Hindlimb muscle (tissue), 1 donor: ENCODE results near the gene OGDH. TPM values are rescaled to one million over a fixed set of nuclear protein-coding genes. Genes with fewer than 3 reads are reported as not detected.
"Not testable (repeated sequence)": the region's sequence is repeated elsewhere in the genome, so short reads cannot be mapped to it uniquely, and the experiment has no call there.

Experiments used
- DNase-seq: peaks from one replicate; pipeline ENCODE4 v3.0.0-alpha.2; 2013
- polyA plus RNA-seq: library from polyadenylated mRNA; unstranded; fragments of 120-200 nt; gene quantifications from one replicate; pipeline ENCODE4 v1.2.1, GENCODE V29; 2013; ENCODE audit not compliant: insufficient read length

Gene OGDH
- polyA plus RNA-seq, 1 donor = 66.4 TPM

DNA sequence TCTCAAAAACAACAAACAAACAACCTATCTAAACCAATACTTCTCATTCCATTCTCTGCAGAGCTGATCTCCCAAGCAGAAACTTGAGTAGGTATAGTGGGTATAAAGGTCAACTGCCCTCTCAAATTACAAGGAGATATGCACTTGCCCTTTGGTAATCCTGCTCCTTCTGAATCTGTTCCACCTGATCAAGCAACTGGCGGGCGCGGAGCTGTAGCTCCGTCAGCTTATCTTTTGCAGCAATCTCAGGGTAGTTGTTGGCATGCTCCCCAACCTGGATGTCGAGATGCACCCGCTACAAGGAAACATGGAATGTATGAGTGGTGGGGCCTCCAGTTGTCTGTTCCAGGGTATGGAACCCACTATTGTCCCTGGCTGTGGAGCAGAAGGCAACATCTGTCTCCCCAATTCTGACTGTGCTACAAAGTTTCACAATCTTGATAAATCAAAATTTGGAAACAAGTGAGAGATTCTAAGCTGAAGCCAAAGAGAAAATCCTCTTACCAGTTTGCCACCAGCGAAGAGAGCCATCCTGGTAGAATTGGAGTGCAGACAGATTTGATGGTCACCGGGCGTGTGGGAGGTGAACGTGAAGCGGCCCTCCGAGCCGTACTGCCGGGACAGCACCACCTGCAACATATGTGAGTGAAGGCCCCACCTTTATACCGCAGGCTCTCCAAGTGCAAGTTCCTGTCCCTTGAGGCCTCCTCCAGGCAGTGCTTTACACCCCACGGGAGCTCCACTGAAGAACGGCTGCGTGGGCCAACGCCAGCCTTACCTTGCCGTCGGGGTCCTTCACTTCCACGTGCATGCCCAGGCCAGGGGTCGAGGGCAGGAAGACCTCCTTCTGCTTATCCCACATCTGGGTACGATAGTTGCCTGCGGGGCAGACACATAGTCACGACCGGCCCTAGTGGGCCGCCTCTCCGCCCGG lies 25.2 kb upstream of the OGDH start:
- DNase-seq = peak; percentile 16

DNA sequence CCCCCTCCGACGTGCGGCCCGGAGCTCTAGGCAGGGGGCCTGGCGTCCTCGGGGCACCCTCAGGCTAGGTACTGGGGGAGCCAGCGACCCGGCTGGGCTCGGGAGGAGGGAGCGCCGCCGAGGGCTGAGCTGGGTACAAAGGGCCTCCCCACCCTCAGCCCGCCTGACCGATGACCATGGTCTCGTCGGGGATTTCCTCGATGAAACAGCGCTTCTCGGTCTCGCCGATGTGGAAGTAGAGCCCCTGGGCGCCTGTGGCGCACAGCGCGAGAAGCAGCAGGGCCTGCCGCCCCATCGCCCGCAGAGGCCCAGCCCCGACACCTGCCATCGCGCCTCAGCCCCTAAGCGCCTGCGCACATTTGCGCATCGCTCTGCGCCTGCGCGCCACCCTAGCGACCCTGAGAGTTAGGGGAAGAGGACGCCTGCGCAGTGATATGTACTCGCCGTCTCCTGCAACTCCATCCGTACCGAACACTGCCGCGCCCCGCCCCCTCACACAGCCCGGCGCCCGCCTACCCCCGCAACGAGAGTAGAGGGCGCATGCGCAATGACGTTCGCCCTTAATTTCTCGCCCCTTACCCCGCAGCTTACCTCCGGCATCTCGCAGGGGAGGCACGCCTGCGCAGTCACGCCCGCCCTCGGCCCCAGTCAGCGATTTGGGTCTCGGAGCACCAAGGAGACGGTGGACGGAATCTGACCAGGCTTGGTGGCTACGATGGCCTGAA lies 24.4 kb upstream of the OGDH start, which contains the start of gene TMED4:
TSS of gene TMED4 (minus strand) at position 353 of the 725 bp plus-strand sequence. CDS start at position 328, 25 bp downstream.
- DNase-seq = peak; percentile 100

DNA sequence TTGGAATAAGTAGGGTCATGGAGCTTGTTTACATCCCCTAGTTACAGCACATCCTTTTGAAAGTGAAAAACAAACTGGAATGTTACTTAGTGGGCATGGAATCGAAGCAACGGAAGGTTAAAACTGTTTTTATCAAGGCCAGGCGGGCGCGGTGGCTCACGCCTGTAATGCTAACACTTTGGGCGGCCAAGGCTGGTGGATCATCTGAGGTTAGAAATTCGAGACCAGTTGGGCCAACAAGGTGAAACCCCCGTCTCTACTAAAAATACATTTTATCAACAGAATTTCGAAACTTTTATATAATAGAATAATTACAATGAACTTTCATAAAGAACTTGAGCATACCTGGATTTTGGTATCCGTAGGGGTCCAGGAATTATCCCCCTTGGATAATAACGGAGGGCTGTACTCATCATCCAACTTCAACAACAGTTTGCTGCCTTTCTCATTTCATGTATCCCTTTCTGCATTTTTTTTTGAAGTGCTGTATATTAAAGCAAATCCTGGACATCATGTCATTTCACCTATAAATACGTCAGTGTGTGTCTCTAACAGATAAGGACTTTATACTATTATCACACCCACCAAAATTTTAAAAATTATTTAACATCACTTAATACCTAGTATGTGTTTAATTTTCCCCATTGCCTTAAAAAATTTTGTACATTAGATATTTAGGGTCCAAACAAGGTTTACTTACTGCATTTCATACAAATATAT lies 23.1 kb upstream of the OGDH start:
- DNase-seq = no peak

DNA sequence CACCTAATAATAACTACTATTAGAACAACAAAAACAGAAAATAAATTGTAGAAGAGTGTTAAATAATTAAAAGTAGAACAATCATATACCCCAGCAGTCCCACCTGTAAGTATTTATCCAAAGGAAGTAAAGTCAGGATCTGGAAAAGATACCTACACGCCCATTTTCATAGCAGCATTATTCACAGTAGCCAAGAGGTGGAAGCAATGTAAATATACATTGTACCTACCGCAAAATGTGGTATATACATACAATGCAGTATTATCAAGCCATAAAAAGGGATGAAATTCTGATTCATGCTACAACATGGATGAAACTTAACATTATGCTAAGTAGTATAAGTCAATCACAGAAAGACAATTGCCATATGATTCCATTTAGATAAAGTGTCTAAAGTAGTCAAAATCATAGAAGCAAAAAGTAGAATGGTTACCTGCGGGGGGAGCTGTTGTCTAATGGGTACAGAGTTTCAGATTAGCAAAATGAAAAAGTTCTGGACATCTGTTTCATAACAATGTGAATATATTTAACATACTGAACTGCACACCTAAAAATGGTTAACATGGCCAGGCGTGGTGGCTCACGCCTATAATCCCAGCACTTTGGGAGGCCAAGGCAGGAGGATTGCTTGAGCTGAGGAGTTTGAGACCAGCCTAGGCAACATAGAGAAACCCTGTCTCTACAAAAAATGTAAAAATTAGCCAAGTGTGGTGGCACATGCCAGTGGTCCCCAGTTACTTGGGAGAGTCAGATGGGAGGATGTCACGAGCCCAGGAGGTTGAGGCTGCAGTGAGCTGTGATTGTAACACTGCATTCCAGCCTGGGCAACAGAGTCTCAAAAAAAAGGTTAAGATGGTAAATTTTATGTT lies 18.4 kb upstream of the OGDH start:
- DNase-seq = peak; percentile 53

DNA sequence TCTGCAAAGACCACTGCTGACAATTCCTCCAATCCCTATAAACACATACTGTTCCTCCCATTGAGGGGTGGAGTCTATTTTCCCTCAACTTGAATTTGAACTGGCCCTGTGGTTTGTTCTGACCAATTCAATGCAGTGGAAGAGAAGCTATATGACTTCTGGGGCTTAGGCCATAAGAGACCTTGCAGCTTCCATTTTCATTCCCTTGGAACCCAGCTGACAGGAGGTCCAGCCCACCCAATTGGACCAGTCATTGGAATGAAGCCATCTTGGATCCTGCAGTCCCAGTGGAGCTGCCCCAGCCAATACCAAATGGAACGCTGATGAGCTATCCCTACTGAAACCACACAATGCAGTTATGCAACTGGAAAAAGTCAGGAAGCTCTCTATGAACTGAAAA lies 15.5 kb upstream of the OGDH start:
- no peak for DNase-seq

DNA sequence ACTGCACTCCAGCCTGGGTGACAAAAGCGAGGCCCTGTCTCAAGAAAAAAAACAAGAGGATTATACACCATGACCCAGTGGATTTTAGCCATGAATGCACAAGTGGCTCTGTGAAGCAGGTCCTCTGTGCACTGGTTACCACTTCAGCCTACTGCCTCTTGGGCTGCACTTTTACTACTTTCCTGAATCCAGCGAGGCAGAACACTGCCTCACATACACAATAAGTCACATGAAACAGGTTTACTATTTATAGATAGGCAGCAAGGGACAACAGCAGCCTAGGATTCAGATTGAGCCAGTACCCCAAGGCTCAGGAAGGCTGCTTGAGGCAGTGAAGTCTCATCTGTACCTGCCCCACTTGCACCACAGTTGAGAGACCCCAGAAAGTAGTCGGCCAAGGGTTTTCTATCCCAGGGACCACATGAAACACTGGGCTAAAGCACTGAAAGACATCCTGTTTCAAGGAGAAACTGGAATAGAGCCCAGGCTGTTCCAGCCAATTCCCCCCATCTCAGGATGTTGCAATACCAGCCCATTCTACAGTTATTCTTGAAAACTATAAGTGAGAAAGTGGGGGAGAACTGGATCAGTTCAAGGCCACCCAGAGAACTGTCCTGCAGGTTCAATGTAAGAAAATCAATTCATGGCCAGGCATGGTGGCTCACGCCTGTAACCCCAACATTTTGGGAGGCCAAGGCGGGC lies 10.3 kb upstream of the OGDH start:
- no peak for DNase-seq

- DNase-seq = not testable (repeated sequence)
Measured at GRCh38 chr7:44597181-44597580, 9.2 kb upstream of the OGDH start.

- DNase-seq = no peak
Measured at GRCh38 chr7:44599222-44599621, 7.2 kb upstream of the OGDH start.

- no peak for DNase-seq
Measured at GRCh38 chr7:44602576-44602910, 3.9 kb upstream of the OGDH start.

- DNase-seq = no peak
Measured at GRCh38 chr7:44603193-44603592, 3.2 kb upstream of the OGDH start.

DNA sequence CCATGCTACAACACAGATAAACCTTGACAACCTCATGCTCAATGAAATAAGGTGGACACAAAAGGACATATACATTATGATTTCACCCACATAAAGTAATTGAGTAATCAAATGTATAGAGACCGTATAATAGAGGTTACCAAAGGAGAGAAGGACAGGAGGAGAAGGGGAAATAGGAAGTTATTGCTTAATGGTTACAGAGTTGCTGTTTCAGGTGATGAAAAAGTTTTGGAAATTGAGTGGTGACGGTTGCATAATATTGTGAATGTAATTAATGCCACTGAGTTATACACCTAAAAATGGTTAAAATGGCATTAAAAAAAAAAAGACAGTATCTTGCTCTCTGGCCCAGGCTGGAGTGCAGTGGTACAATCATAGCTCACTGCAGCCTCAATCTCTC lies 1.5 kb upstream of the OGDH start:
- no peak for DNase-seq

GRCh38 chr7:44607141-44608068 lies 978 bp downstream of the OGDH start:
- DNase-seq = no peak

DNA sequence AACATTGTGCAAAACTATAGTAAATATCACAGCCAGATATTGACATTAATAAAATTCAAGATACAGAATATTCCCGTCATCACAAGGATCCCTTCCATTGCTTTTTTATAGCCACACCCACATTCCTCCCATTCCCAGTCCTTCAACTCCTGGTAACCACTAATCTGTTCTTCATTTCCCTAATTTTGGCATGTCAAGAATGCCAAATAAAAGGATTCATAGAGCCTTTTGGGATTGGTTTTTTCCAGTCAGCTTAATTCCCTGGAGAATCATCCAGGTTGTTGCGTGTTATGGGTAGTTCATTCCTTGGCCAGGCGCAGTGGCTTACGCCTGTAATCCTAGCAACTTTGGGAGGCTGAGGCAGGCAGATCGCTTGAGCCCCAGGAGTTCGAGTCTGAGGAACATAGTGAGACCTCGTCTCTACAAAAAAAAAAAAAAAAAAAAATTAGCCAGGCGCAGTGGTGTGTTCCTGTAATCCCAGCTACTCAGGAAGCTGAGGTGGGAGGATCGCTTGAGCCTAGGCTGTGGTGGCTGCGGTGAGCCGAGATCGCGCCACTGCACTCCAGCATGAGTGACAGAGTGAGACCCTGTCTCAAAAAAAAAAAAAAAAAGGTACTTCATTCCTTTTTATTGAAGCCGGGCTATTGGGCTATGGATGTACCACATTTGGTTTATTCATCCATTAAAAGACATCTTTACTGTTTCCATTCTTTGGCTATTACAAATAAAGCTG lies 2.7 kb downstream of the OGDH start:
- no peak for DNase-seq

DNA sequence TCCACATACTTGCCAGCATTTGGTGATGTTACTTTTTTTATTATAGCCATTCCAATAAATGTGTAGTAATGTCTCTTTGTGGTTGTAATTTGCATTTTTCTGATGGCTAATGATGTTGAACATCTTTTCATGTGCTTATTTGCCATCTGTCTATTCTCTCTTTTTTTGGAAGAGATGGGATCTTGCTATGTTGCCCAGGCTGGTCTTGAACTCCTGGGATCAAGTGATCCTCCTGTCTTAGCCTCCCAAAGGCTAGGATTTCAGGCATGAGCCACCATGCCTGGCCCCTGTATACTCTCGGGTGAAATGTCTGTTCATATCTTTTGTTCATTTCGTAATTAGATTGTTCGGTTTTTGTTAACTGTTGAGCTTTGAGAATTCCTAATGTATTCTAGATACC lies 3.4 kb downstream of the OGDH start:
- no peak for DNase-seq

DNA sequence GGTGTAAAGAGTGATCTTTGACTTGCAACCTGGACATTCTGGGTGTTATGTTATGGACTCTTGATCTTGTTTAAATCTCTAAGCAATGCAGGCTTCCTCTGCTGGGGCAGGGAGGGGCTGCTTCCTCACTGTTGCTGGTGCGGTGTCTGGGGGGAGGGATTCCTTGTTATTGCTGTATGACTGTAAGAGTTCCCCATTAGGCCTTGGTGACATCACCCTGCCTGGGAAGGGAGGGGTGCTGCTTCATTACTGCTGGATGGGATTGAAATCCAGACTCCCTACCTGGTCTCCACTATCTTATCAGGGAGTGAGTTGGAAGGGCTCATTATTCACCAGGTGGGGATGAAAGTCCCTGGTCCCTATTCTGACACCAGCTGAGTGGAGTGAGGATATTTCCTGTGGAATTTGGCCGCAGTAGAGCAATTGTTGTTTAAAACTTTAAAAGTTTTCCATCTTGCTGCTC lies 8.8 kb downstream of the OGDH start:
- DNase-seq = no peak

DNA sequence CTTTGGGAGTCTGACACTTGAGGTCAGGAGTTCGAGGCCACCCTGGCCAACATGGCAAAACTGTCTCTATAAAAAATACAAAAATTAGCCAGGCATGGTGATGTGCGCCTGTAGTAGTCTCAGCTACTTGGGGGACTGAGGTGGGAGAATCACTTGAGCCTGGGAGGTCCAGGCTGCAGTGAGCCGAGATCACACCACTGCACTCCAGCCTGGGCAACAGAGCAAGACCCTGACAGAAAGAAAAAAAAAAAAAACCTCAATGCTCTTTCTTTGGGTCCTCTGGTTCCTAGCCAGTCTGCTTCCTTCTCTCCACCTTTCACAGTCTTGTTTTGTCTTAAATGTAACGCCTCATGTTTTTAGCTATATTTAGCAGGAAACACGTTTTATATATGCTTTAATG lies 9.4 kb downstream of the OGDH start:
- DNase-seq = no peak

DNA sequence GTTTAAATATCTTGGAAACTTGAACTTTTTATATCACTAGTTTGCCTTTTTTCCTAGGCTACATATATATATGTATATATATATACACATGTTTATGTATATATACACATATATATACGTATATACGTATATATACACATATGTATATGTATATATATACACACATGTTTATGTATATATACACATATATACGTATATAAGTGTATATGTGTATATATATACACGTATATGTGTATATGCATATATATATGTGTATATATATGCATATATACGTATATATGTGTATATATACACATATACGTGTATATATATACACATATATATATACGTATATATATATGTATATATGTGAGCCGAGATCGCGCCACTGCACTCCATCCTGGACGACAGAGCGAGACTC lies 10.1 kb downstream of the OGDH start:
- no peak for DNase-seq

DNA sequence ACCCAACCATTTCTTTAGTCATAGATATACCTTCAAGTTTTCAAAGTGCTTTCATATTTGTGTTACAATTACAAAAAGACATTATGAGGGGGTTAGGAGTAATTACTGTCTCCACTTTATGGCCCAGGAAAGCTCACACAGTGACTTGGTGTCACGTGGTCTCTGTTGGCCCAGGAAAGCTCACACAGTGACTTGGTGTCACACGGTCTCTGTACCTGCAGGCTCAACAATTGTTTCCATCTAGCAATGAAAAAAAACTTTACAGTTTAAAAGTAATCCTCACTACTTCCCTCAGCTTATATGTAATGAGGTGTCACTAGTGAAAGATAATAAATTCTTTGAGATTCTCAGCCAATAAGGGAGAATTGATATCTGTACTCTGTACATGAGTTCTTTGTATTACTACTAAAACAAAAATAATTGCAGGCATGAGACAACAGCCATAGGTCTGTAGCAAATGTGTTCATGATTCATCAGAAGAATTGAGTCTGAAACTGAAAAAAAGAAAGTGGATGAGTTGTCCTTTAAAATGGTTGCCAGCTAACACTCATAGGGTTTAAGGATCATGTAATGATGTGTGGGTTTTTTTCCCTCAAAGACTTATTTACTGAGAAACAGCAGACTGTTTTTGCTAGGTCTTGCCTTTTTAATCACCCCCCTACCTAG lies 10.9 kb downstream of the OGDH start:
- DNase-seq = no peak

GRCh38 chr7:44618045-44618444 lies 11.6 kb downstream of the OGDH start:
- no peak for DNase-seq
